WERI-Rb-1 (cell line): ENCODE data around the gene GPALPP1.
A peak's percentile ranks its signal among the peaks of the same experiment; 100 is the strongest.

Experiments used
- DNase-seq: peaks from one replicate; pipeline ENCODE4 v3.0.0-alpha.2; 2020
- H3K27ac ChIP-seq: fragments of 250-450 bp; sonication (Bioruptor Pico); 2 replicates; pipeline ENCODE4 v1.5.1; 2020; ENCODE audit warnings: mild to moderate bottlenecking, moderate library complexity
- H3K27me3 ChIP-seq: fragments of 250-450 bp; sonication (Bioruptor Pico); 2 replicates; pipeline ENCODE4 v1.5.1; 2021; ENCODE audit warnings: mild to moderate bottlenecking, low read depth, moderate library complexity; ENCODE audit not compliant: insufficient read depth, severe bottlenecking
- H3K36me3 ChIP-seq: fragments of 250-450 bp; sonication (Bioruptor Pico); 2 replicates; pipeline ENCODE4 v1.5.1; 2020; ENCODE audit warnings: mild to moderate bottlenecking, moderate library complexity
- H3K4me3 ChIP-seq: 2 replicates; pipeline ENCODE4 v1.5.1; 2011; ENCODE audit warnings: low read depth, mild to moderate bottlenecking, control low read depth, low read length
- H3K9me3 ChIP-seq: fragments of 250-450 bp; sonication (Bioruptor Pico); 2 replicates; pipeline ENCODE4 v1.5.1; 2021; ENCODE audit warnings: mild to moderate bottlenecking, moderate library complexity; ENCODE audit not compliant: severe bottlenecking
- CTCF ChIP-seq: IDR thresholded peaks from 2 replicates; pipeline ENCODE4 v1.5.1; 2011; ENCODE audit warnings: low read depth, mild to moderate bottlenecking, control low read depth, inconsistent platforms, low read length

The GPALPP1 gene

GRCh38 chr13:44961997-44962396, 27.3 kb upstream of the GPALPP1 start:
- Histone ChIP-seq H3K9me3 (no peaks in the 10 kb centered on the region), H3K36me3 (peaks cover 37% of the 10 kb centered on the region)
- DNase-seq: no peak

GRCh38 chr13:44967704-44968433, 21.5 kb upstream of the GPALPP1 start:
- no peak for TF ChIP-seq CTCF
- no peak overlapping the region for H3K27ac ChIP-seq
- H3K36me3 ChIP-seq: peaks cover 33% of the 10 kb centered on the region
- DNase-seq: no peak
- no peaks in the 10 kb centered on the region for H3K9me3 ChIP-seq
- no peaks in the 10 kb centered on the region for H3K27me3 ChIP-seq
- H3K4me3 ChIP-seq: no peak overlapping the region

More at GRCh38 chr13:44961997-44962396, 27.3 kb upstream of the GPALPP1 start:
- Histone ChIP-seq H3K27me3 (no peaks in the 10 kb centered on the region), H3K27ac (no peak overlapping the region), H3K4me3 (no peak overlapping the region)
- TF ChIP-seq CTCF: no peak

GRCh38 chr13:44968434-44968815, 20.9 kb upstream of the GPALPP1 start:
- Histone ChIP-seq H3K36me3 (peaks cover 27% of the 10 kb centered on the region), H3K4me3 (no peak overlapping the region), H3K27ac (no peak overlapping the region), H3K9me3 (no peaks in the 10 kb centered on the region), H3K27me3 (no peaks in the 10 kb centered on the region)
- TF ChIP-seq CTCF: no peak
- DNase-seq: no peak

GRCh38 chr13:44969551-44970484, 19.5 kb upstream of the GPALPP1 start:
- Histone ChIP-seq H3K9me3 (no peaks in the 10 kb centered on the region), H3K4me3 (no peak overlapping the region), H3K27me3 (no peaks in the 10 kb centered on the region), H3K36me3 (peaks cover 13% of the 10 kb centered on the region), H3K27ac (no peak overlapping the region)
- TF ChIP-seq CTCF: peak; percentile 47
- no peak for DNase-seq

- no peak for DNase-seq
These were observed 17.4 kb upstream of the GPALPP1 start for GRCh38 chr13:44971656-44972595.

More at GRCh38 chr13:44971656-44972595, 17.4 kb upstream of the GPALPP1 start:
- no peak overlapping the region for H3K27ac ChIP-seq
- H3K4me3 ChIP-seq: no peak overlapping the region
- no peaks in the 10 kb centered on the region for H3K27me3 ChIP-seq
- H3K9me3 ChIP-seq: no peaks in the 10 kb centered on the region
- no peak for TF ChIP-seq CTCF
- peaks cover 5% of the 10 kb centered on the region for H3K36me3 ChIP-seq
